IPS-20b (cell line): Measurements from ENCODE around the gene AMOTL1.
A peak's percentile ranks its signal among the peaks of the same experiment; 100 is the strongest.

Experiments used
- H3K27ac ChIP-seq: one replicate; pipeline ENCODE4 v1.5.1; 2013; ENCODE audit warnings: low read length
- H3K27me3 ChIP-seq: 2 replicates; pipeline ENCODE4 v1.6.1; 2013; ENCODE audit warnings: mild to moderate bottlenecking, low read length, inconsistent platforms; ENCODE audit not compliant: insufficient read depth
- H3K36me3 ChIP-seq: 2 replicates; pipeline ENCODE4 v1.6.1; 2013; ENCODE audit warnings: low read depth, mild to moderate bottlenecking, inconsistent platforms, low read length, moderate library complexity; ENCODE audit not compliant: insufficient read depth
- H3K4me1 ChIP-seq: 2 replicates; pipeline ENCODE4 v1.6.1; 2013; ENCODE audit warnings: mild to moderate bottlenecking, control low read depth, inconsistent platforms, low read length, moderate library complexity; ENCODE audit not compliant: insufficient read depth
- H3K4me3 ChIP-seq: 2 replicates; pipeline ENCODE4 v1.5.1; 2013; ENCODE audit warnings: mild to moderate bottlenecking, low read length, inconsistent platforms
- H3K9ac ChIP-seq: 2 replicates; pipeline ENCODE4 v1.6.1; 2013; ENCODE audit warnings: low read depth, mild to moderate bottlenecking, inconsistent platforms, low read length, moderate library complexity
- H3K9me3 ChIP-seq: 2 replicates; pipeline ENCODE4 v1.6.1; 2013; ENCODE audit warnings: mild to moderate bottlenecking, low read depth, low read length, inconsistent platforms; ENCODE audit not compliant: insufficient read depth

The AMOTL1 gene

GRCh38 chr11:94773842-94774241, 5.7 kb downstream of the AMOTL1 start:
- Histone ChIP-seq H3K27ac (no peak overlapping the region), H3K4me1 (peaks cover 29% of the 10 kb centered on the region), H3K9ac (no peak overlapping the region), H3K27me3 (peaks cover 19% of the 10 kb centered on the region), H3K36me3 (no peaks in the 10 kb centered on the region), H3K9me3 (no peaks in the 10 kb centered on the region), H3K4me3 (no peak overlapping the region)

DNA sequence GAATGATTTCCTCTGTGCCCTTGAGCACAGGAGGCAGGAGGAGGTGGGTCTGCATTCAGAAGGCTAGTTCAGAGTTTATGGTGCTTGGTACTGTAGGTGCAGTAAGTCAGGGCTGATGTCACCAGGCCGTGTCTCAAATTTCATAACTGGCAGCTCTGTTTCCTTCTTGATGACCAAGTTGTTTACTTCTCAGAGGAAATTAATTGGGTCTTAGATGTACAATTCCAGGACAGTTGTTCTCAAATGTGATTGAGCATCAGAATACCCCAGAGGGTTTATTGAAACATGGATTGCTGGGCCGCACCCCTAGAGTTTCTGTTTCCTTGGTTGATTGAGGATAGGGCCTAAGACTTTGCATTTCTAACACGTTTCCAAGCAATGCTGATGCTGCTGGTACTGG, 6.2 kb downstream of the AMOTL1 start:
- Histone ChIP-seq H3K27ac (no peak overlapping the region), H3K27me3 (peaks cover 14% of the 10 kb centered on the region), H3K9ac (no peak overlapping the region), H3K4me1 (peaks cover 29% of the 10 kb centered on the region), H3K36me3 (no peaks in the 10 kb centered on the region), H3K4me3 (no peak overlapping the region), H3K9me3 (no peaks in the 10 kb centered on the region)

GRCh38 chr11:94775567-94776327, 7.6 kb downstream of the AMOTL1 start:
- peaks cover 25% of the 10 kb centered on the region for H3K4me1 ChIP-seq
- H3K27me3 ChIP-seq, result no peaks in the 10 kb centered on the region; the same call in 1 of the 2 replicates
- 0 out of 2 replicates have a peak overlapping the region, but pooled peaks have one; percentile 19 for H3K4me3 ChIP-seq
- no peaks in the 10 kb centered on the region for H3K36me3 ChIP-seq
- H3K9ac ChIP-seq, result no peak overlapping the region
- no peaks in the 10 kb centered on the region for H3K9me3 ChIP-seq
- no peak overlapping the region for H3K27ac ChIP-seq

DNA sequence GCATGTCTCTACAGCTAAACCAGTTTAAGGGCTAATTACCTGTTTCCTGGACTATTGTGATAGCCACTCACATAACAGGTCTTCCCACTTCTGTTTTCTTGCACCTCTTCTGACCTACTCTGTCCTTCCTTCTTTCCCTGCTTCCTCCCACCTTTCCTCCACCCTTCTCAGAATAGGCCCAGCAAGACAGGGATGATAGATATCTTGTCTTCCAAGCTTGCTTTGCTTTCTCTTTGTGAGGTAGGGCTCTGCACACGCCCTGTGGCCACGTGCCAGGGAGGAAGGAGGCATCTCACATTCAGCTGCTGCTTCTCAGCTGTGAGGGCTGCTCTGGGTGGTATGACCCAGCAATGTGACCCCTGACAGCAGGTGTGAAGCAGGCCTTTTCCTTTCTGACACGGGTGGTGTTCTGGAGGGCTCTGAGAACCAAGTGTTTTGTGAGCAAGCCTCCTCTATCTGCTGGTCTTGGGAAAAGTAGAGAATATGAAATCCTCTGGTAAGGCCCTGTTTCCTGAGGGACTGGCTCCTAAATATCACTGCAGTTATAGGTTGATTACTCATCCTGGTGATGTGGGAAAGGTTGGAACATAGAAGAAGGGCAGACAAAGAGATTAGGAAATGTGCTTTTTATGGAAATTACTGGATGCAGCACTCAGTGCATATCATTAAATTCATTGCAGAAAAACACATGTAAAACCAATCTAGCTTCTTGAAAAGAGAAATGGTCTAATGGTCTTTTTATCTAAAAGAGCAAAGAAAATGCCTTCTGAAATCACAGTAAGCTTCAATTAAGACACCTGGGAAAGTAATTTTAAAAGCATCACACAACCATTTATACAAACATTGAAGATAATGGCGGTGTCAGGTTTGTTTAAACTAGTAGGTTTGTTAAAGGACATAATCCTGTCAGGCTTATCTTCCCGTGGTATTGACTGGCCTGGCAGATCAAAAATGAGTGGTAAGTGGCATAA, 8.5 kb downstream of the AMOTL1 start:
- no peaks in the 10 kb centered on the region for H3K36me3 ChIP-seq
- no peak overlapping the region for H3K27ac ChIP-seq
- peaks cover 27% of the 10 kb centered on the region for H3K4me1 ChIP-seq
- H3K9me3 ChIP-seq, result no peaks in the 10 kb centered on the region
- no peak overlapping the region for H3K9ac ChIP-seq
- 0 out of 2 replicates have a peak overlapping the region, but pooled peaks have one; percentile 19 for H3K4me3 ChIP-seq
- H3K27me3 ChIP-seq, result no peaks in the 10 kb centered on the region

GRCh38 chr11:94780432-94780831, 12.3 kb downstream of the AMOTL1 start:
- no peak overlapping the region for H3K4me3 ChIP-seq
- H3K4me1 ChIP-seq, result peaks cover 43% of the 10 kb centered on the region
- no peaks in the 10 kb centered on the region for H3K27me3 ChIP-seq
- no peaks in the 10 kb centered on the region for H3K36me3 ChIP-seq
- no peak overlapping the region for H3K27ac ChIP-seq
- no peaks in the 10 kb centered on the region for H3K9me3 ChIP-seq
- H3K9ac ChIP-seq, result no peak overlapping the region

DNA sequence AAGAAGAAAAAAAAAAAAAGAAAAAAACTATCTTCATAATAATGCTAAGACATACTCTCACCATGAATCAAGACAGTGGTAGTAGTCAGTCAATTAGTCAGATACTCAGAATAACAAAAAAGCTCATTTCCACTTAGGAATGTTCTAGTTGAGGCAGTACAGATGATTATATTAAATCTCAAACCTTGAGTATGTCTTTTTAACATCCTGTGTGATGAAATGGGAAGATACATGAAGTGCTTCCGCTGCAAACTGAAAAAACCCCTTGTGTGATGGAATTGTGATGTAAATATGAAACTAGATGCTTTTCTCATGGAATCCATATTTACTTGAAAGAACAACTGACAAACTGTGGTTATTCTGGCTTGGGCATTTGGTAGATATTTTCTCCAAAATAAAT, 13.7 kb downstream of the AMOTL1 start:
- Histone ChIP-seq H3K9ac (no peak overlapping the region), H3K27me3 (no peaks in the 10 kb centered on the region), H3K36me3 (no peaks in the 10 kb centered on the region), H3K4me1 (peaks cover 40% of the 10 kb centered on the region), H3K9me3 (no peaks in the 10 kb centered on the region), H3K4me3 (no peak overlapping the region), H3K27ac (no peak overlapping the region)

- Histone ChIP-seq H3K27ac (no peak overlapping the region), H3K27me3 (no peaks in the 10 kb centered on the region), H3K4me3 (no peak overlapping the region), H3K36me3 (no peaks in the 10 kb centered on the region), H3K4me1 (peaks cover 37% of the 10 kb centered on the region), H3K9ac (no peak overlapping the region), H3K9me3 (no peaks in the 10 kb centered on the region)
Measured at GRCh38 chr11:94782446-94782845, 14.3 kb downstream of the AMOTL1 start.

DNA sequence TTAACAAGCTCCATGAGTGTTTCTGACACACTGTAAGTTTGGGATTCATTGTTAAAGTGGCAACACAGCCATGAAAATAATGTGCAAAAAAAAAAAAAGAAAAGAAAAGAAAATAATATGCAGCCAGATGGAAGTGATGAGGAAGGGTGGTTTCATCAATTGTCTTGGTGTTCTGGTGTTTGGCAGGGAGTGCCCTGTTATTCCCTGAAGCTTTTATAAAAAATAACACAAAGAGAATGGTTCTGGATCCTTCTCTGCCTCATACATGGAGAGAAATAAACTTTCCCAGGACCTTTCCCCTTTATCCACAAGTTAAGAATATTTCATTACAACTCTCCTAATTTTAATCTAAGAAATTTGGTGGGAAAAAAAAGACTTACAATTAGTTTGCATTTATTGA, 16.7 kb downstream of the AMOTL1 start:
- Histone ChIP-seq H3K27ac (no peak overlapping the region), H3K9ac (no peak overlapping the region), H3K36me3 (no peaks in the 10 kb centered on the region), H3K4me1 (peaks cover 37% of the 10 kb centered on the region), H3K9me3 (no peaks in the 10 kb centered on the region), H3K4me3 (no peak overlapping the region), H3K27me3 (no peaks in the 10 kb centered on the region)

- Histone ChIP-seq H3K4me1 (peaks cover 37% of the 10 kb centered on the region), H3K9ac (no peak overlapping the region)
Measured at GRCh38 chr11:94785509-94785908, 17.4 kb downstream of the AMOTL1 start.

DNA sequence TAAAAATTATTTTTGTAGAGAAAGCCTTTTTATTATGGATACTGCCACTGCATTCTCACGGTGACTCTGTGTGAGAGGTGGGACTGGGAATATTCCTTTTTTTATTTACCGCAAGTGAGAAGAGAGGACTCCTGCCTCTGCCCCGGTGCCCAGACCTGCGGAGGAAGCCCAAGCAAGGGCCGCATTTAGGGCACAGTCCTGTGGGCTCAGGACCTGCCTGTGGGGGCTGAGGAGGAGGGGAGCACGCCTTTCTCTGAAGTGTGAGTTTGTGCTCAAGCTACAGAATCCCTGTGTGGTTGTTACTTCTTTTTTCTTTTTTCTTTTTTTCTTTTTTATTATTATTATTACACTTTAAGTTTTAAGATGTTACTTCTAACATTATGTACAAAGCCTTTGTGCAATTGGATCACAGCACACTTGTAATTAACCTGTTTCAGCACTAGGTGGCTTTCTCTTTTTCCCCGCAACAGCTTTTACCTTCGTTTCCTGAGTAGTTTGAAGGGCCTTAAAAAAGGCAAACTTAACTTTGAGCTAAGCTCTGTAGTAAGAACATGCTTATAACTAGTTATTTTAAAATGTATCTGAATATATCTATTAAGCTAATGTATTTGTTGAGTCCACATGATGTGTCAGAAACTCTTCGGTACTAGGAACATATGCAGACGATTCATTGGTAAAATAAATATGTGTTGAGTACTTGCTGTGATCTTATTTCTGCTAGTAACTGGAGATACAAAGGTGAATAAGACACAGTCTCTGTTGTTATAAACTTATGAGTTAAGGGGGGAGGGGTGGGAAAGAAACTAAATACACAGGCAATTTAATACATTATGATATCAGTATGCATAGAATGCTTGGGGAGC, 18.3 kb downstream of the AMOTL1 start:
- H3K4me1 ChIP-seq, result peaks cover 29% of the 10 kb centered on the region
- no peaks in the 10 kb centered on the region for H3K36me3 ChIP-seq
- H3K27me3 ChIP-seq, result no peaks in the 10 kb centered on the region
- no peak overlapping the region for H3K9ac ChIP-seq
- no peak overlapping the region for H3K27ac ChIP-seq
- H3K4me3 ChIP-seq, result no peak overlapping the region
- no peaks in the 10 kb centered on the region for H3K9me3 ChIP-seq

More at GRCh38 chr11:94785509-94785908, 17.4 kb downstream of the AMOTL1 start:
- Histone ChIP-seq H3K27ac (no peak overlapping the region), H3K4me3 (no peak overlapping the region), H3K9me3 (no peaks in the 10 kb centered on the region), H3K27me3 (no peaks in the 10 kb centered on the region), H3K36me3 (no peaks in the 10 kb centered on the region)

- H3K27me3 ChIP-seq, result no peaks in the 10 kb centered on the region
Measured at GRCh38 chr11:94787801-94788200, 19.6 kb downstream of the AMOTL1 start.

More at GRCh38 chr11:94787801-94788200, 19.6 kb downstream of the AMOTL1 start:
- H3K36me3 ChIP-seq, result no peaks in the 10 kb centered on the region
- H3K27ac ChIP-seq, result no peak overlapping the region
- H3K9ac ChIP-seq, result no peak overlapping the region
- no peak overlapping the region for H3K4me3 ChIP-seq
- H3K4me1 ChIP-seq, result peaks cover 19% of the 10 kb centered on the region
- H3K9me3 ChIP-seq, result no peaks in the 10 kb centered on the region
